Skin of body (tissue), 2 donors: ENCODE measurements around the gene DNLZ. TPM values are rescaled to one million over a fixed set of nuclear protein-coding genes. Genes with fewer than 3 reads are reported as not detected.
"Not testable (repeated sequence)": the region's sequence is repeated elsewhere in the genome, so short reads cannot be mapped to it uniquely, and the experiment has no call there.

ENCODE experiments used
- DNase-seq: peaks from one replicate; lab custom pipeline; 2025; lab: John Stamatoyannopoulos, UW
- total RNA-seq: library from RNA; depleted of rRNA; stranded (reverse); fragments of >200 nt; gene quantifications from one replicate; pipeline ENCODE4 v1.2.3, GENCODE V29; 2014

DNLZ gene
- total RNA-seq, result 5.1 TPM

- DNase-seq, result peak; percentile 86
Observed at GRCh38 chr9:136363106-136363948, at the start of gene DNLZ. TSS of gene DNLZ (minus strand) at chr9:136363744. CDS start at chr9:136363714, 30 bp downstream.

- DNase-seq, result no peak
Observed at GRCh38 chr9:136412962-136413361, 49.4 kb upstream of the DNLZ start.

DNA sequence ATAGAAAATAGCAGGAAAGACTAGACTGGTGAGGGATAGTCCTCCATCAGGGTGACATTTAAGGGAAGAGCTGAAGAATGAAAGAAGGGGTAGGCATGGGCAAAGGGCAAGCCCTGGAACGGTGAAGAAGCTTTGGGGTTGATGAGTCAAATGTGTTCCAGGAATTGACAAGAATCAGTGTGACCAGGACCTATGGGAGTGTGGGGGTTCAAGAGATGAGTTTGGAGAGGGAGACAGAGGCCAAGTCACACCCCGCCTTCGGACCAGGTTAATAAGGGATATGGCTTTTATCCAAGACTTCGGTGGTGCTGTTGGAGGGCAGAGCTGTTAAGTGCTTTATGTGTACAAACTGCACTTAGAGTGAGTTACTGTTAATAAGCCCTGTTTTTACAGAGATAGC is 47.8 kb upstream of the DNLZ start:
- no peak for DNase-seq

GRCh38 chr9:136410500-136411287 is 47.1 kb upstream of the DNLZ start, which contains the start of the genes ENTR1 and PMPCA:
TSS of gene ENTR1 (minus strand) at chr9:136410614. CDS start at chr9:136410397, 217 bp downstream.
TSS of gene PMPCA (plus strand) at chr9:136410658. CDS start at chr9:136410669, 11 bp downstream.
- peak; percentile 82 for DNase-seq

- no peak for DNase-seq
Observed at GRCh38 chr9:136409557-136410455, 46.3 kb upstream of the DNLZ start.

DNA sequence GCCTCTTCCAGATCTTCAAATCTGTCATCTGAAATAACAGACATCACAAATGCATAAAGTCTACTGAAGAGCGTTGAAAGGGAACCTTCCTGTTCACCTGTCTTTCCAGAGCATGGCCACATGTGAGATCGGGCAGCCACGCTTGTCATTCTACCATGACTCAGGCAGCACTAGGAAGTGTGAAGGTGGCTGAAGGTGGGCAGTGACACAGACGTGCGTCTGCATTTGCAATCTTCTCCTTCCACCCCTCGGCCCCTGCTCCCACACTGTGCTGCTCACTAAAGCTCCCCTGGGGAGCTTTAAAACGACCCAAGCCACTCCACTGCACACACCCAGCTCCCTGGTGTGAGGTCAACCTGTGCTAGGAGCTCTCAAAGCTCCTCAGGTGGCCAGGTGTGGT is 44.4 kb upstream of the DNLZ start:
- no peak for DNase-seq

DNA sequence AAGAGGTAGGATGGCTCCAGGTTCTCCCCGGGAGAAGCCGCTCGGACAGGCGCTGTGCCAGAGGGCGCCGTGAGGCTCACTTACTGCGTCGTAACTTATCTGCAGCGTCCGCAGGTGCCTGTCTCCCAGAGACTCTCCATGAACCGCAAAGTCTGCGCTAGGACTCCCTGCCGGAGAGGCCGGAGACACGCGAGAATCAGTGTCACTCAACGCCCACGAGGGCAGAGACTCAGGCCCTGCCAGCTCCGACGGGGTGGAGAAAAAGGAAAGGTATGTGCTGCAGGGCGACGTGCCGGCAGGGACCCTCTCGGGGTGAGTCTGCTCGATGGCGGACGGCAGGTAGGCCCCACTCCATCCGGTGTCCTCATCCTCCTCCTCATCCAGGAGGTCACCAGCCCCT is 43.5 kb upstream of the DNLZ start:
- DNase-seq, result not testable (repeated sequence)

GRCh38 chr9:136405904-136406303 is 42.4 kb upstream of the DNLZ start:
- not testable (repeated sequence) for DNase-seq

DNA sequence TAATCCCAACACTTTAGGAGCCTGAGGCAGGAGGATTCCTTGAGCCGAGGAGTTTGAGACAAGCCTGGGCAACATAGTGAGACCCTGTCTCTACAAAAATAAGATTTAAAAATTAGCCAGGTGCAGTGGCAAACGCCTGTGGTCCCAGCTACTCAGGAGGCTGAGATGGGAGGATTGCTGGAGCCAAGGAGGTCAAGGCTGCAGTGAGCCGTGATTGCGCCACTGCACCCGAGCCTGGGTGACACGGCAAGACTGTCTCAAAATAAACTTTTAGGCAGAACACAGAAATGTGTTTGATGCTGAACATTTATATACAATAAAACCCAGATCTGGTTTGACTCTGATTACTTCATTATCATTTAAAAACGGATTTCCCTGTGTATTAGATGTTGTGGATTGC is 41.9 kb upstream of the DNLZ start:
- DNase-seq, result no peak

- no peak for DNase-seq
Observed at GRCh38 chr9:136404801-136405136, 41.2 kb upstream of the DNLZ start.

GRCh38 chr9:136403915-136404800 is 40.6 kb upstream of the DNLZ start:
- no peak for DNase-seq

GRCh38 chr9:136403538-136403914 is 40.0 kb upstream of the DNLZ start:
- no peak for DNase-seq

GRCh38 chr9:136402067-136402466 is 38.5 kb upstream of the DNLZ start:
- DNase-seq, result no peak

- DNase-seq, result no peak
Observed at GRCh38 chr9:136401173-136401922, 37.8 kb upstream of the DNLZ start.

- peak; percentile 79 for DNase-seq
Observed at GRCh38 chr9:136400038-136400834, 36.7 kb upstream of the DNLZ start, which contains the start of gene SNAPC4. TSS of gene SNAPC4 (minus strand) at chr9:136400170. CDS start at chr9:136398428, 1,742 bp downstream.

DNA sequence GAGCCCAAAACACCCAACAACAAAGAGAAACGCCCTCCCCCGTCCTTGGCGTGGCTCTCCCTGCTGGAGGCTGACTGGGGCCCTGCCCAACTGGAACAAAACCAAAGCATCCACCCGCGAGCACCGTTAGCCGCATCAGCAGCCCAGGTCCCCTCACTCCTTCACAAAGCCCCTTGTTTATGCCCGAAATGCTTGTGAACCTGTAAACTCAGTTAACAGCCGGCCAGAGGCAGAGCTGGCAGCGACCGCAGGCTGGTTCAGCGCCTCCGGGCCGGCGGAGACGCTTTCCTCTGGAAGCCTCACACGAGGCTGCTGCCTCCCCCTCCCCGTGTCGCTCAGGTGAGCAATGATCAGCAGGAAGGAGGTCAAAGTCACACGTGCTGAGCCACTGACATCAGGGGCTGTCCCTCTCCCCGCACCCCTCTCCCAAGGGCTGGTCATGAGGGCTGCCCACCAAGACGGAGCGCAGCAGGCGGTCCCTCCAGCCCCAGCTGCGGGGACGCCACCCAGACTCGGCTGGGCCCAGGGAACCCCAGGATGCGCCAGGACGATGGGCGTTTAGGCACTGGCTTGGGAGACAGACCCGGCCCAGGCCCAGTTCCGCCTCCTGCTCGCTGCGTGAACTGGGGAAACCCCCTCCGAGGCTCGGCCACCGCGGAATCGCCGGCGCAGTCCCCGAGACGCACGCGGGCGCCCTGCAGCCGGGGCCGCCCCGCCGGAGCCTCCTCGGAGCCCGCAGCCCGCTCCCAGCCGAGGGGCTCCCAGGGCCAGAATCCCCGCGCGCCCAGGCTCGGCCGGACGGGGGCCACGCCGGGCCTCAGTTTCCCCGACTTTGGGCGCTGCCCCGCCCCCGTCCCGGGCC is 35.9 kb upstream of the DNLZ start:
- DNase-seq, result no peak

DNA sequence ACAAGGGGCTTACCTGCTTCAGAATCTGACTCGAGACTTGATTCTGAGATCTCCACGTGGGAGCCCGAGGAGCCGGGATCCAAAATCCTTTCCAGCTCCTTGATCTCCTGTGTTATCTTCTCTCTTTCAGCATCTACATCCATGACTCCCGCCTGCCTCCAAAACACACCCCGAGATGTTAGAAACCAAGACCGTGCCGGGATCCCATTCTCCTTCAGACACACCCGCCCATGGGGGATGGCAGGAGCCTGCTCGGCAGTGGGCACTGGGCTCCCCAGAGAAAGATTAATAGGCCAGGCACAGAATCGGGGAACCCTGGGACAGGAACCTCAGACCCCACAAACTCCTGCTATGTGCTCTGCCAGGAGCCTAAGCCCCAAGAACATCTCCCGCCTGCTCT is 34.7 kb upstream of the DNLZ start:
- DNase-seq, result no peak

- no peak for DNase-seq
Observed at GRCh38 chr9:136397643-136398042, 34.1 kb upstream of the DNLZ start.
